ENCODE results near the gene PHACTR1.

PHACTR1 gene

DNA sequence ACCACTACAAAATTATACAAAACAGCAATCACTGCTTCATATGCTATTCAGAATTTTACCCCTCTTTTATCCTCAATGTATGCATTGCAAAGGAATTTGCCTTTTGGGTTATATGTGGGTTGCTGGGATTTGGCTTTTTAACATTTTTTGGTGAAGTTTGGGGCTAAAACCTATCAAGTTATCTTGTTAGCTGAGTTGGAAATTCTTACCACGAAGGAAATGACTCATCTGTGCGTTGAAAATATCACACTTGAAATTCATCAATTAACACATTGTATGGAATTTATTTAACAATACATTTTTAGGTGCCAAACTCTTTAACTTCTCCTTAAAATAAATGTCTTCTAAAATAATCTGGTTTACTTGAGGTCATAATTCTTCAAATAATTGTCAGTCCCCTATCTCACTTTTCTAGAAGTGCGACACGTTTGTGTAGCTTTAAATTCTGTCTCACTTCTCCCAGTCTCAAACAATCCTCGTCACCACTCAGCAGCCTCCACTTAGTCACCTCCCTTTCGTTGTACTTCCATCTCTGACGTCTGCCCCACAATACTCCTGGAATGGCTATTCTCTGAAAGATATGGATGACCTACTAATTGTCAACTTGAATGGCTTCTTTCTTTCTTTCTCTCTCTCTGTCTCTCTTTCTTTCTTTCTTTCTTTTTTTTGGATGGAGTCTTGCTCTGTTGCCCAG, 88.5 kb downstream of the PHACTR1 start:
- DNase-seq = no peak

DNA sequence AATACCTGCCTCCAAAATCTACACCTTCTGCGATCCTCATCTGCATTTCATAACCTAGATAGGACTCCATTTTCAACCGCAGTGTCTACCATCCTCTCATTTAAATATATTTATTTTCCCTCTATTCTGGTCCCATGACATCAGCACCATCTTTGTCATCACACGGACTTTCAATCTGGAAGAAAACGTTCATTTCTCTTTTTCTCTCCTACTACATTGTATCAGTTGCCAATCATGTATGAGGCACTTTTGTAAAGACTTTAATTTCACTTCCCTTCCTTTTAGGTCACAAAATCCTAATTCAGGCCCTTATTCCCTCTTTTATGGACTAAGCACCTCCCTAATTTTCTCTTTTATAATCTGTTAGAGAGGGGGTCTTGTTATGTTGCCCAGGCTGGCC, 89.6 kb downstream of the PHACTR1 start:
- no peak for DNase-seq

DNA sequence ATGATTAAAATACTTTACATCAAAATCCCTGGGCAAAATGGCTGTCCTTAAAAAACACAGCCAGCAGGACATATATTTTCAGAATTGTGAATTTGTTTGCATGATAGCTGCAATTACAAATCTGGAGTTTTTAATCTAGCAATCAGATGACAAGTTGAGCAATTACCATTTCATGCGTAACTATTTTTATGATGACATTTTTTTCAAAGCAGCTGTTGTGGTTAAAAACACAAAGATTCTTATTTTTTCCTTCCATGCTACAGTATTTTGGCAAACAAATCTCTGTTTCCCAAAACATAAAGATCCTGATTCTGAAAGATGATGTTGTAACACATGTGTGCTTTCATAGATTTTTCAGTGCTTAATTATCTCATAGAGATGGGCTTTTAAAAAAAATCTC, 90.2 kb downstream of the PHACTR1 start:
- no peak for DNase-seq

DNA sequence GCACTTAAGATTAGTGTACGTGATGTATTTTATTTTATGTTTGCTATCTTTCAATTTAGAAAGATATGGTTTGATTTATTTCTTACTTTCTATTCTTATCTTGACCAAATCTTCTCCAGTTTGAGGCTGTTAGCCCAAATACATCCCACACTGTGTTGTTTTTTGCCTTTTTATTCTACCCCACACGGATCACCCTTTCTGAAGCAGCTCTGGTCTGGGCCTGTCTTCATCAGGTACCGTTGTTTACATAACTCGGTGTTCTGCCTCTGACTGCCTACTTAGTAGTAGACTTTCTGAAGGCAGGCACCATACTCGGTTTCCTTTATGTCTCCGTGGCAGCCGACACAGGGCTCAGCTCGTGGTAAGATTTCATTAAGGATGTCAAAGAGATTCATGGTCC, 95.0 kb downstream of the PHACTR1 start:
- DNase-seq = no peak

DNA sequence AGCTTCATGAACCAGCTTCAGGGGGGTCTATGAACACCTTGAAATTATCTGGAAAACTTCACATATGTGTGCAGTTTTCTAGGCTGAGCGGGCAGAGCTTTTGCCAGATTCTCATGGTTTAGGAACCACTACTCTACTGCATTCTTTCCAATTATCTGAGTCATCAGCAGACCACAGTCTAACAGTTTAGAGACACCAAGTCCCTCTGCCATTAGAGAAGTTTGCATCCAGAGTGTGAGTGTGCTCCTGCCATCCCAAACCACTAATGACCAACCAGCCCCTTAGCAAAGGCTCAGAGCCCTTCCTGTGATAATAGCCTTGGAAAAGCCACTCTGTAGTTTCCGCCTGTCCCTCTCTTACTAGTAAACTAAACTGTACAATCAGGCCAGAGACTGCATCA, 96.8 kb downstream of the PHACTR1 start:
- DNase-seq = no peak

DNA sequence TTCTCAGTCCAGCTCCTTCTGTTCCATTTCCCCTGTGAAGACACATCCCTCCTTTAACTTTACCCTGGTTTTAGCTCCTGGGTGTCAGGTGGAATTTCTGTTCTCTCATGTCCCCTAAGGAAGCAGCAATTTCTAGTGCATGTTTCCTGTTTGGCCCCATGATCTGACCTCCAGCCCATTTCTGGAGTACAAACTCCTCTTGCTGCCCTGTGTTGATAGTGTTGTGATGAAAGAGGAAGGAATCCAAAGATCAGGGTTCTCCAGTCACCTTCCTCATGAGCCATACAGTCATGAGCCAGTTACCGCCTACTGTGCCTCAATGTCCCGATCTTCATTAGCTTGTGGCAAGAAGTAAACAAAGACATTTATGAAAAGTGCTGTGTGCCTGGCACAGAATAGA, 97.4 kb downstream of the PHACTR1 start:
- no peak for DNase-seq

DNA sequence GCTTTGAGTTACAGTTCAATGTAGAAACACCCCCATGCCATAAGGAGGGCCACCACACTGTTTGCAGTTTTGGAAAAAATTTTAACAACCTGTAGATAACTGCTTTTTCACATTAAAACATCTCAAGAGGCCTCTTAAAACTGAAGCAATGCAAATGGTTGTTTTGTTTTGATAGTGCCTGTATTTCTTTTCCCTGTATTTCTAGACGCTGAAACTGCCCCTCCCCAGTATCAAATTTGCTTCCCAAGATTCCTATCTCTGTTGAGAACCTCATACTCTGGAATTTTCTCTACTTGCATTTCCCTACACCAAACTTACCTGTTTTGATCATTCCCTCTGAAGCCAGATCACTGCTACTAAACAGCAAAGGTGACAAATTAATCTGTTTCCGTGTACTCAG, 98.5 kb downstream of the PHACTR1 start:
- DNase-seq = no peak

DNA sequence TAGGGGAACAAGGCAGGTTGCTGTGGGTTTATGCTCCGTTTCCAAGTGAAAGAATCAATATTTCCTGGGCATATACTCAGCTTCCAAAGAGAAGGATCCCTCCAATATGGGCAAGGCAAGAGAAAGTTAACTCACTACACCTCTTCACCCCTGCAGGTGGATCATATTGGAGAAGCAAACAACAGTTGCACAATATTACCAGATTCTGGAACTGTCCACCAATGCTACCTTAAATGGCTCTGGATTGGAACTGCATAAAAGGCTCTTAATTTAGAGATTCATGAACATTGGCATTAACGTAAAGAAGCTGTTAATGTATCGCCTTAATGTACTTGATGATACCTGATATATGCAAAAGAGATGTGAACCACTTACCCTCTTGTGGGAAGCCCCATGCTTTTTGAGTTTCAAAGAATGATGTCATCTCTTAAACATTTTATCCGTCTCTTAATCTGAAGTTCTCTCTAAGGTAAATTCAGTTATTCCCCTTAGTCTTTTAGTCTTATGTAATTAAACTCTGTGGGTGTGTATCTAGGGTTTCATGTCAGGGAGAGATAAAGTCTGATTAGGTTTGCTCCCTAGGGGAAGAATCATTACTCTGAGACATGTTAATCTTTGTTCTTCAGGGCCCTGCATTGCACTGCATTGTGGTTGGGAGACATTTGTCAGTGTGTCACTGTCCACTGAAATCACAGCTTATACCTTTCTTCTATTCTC, 99.5 kb downstream of the PHACTR1 start:
- DNase-seq = no peak

DNA sequence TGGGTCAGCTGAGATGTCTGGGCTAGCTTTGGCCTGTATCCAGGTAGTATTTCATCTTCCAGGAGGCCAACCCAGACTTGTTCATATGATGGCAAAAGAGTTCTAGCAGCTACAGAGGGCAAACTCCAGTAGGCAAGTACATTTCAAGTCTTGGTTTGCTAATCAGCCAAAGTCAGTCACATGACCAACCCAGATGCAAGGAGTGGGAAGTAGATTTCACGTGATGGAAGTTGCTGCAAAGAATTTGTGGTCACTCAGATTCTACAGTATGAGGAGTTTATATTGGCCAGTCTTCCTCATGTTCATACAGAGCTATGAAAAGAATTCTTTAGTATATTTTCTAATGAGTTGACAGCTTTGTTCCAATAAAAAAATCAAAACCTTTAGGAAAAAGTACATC, 101.8 kb downstream of the PHACTR1 start:
- DNase-seq = no peak

DNA sequence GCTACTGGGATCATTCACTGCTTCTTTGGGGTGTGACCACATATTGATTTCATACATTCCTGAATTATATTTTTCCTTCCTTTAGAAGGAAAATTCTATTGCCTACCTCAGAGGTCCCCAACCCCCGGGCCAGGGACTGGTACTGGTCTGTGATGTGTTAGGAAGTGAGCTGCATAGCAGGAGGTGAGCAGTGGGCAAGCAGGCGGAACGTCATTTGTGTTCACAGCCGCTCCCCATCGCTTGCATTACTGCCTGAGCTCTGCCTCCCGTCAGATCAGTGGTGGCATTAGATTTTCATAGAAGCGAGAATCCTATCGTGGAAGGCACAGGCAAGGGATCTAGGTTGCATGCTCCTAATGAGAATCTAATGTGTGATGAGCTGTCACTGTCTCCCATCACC, 107.3 kb downstream of the PHACTR1 start:
- DNase-seq = no peak

DNA sequence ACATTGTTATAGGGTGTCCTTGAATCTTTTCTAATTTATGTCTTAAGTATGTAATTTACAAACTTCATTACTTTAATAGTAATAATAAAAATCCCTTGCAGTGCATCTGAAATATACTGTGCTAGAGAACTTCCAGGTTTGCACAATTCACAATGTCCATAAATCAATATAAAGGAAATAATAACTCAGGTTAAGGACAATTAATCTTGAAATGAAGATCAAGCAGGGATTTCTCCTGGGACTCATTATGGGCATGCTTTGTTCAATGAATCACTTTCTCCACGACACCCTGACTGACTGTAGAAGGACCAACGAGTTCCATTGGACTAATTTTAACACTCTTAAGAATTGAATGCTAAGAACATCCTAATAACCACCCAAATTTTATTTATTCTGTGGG, 110.0 kb downstream of the PHACTR1 start:
- no peak for DNase-seq

DNA sequence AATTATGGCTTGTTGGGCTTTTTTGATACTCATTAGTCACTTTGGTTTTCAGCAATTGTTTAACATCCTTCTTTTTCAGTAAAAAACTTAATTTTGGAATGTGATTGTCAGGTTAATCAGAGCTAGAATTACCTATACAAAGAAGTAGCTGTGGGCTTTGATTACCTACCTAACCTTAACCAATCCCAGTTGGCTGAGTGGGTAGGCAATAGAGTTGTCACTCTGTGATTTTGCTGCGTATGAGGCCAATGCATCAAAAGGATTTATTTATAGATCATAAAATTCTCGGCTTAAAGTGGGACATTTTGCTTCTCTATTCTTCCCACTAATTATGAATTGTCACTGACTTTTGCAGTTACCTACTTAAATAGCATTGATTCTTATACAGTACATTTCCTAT, 111.4 kb downstream of the PHACTR1 start:
- no peak for DNase-seq

DNA sequence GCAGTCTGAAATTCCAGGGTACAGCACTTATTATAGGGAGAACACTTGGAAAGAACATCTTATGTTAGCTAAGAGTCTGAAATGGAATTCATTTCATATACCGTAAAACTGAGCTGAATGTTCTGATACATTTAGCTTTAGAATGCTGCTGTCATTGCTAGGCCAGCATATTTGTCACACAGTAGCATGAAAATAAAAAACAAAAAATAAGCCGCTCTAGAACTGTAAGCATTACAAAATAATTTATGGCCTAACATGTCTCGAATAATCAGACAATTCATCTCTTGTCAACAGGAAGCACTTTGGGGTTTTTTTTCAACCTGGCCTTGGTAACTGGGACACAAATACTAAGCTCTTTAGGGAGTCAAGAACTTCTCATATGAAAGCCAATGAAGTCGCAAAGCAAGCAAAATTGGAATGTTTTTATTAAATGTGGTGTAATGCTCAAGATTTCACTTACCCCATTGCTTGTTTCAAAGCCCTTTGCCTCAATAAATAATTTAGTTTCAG, 115.7 kb downstream of the PHACTR1 start:
- no peak for DNase-seq

DNA sequence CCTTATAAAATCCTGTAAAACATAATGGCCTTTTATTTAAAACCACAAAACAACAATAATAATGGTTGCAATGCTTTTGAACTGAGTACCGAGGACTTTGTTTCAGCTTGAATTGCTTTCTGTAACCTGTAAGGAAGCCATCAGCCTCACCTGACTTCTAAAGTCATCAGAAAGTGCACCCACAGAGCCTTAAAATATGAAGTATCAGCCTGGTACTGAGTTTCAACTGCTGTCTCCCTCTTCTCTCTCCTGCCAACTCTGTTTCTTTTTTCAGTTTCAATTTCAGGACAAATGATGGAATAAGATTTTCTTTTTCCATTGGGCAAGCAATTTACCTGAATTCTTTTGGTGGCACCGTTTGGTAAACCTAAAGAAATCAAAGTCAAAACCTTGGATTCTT, 119.4 kb downstream of the PHACTR1 start:
- DNase-seq = no peak

DNA sequence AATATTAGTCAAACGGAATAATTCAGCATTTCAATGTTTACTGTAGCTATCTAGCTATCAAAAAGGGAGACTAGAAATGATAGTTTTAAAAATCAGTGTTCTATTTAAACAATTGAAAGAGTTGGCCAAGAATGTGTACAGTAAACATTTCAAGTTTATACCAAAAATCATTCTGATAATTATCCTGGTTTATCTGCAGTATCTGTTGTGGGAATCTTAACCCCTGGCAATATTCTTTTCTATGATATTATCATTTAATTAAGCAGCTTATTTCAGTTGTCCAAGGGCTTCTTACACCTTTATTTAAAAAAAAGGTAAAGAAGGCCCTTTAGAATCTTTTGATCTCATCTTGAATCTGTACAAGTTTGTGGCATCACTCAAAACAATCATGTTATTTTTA, 125.1 kb downstream of the PHACTR1 start:
- DNase-seq = no peak

DNA sequence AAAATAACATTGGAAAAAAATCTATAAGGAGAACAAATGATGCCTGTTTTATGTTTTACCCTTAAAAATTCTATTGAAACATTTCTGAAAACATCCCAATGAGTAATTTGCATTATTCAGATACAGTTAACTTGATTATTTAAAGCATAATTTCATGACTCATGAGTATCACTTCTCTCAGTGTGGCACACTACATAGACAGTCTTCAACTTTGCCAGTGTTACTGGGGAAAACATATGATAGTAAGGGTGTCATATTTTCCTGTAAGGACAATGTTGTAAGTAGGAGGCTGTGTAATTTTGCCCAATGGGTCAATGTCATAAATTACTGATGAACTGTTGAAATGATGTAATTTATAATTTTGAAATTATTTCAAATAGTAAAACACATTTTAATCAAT, 125.5 kb downstream of the PHACTR1 start:
- DNase-seq = no peak

DNA sequence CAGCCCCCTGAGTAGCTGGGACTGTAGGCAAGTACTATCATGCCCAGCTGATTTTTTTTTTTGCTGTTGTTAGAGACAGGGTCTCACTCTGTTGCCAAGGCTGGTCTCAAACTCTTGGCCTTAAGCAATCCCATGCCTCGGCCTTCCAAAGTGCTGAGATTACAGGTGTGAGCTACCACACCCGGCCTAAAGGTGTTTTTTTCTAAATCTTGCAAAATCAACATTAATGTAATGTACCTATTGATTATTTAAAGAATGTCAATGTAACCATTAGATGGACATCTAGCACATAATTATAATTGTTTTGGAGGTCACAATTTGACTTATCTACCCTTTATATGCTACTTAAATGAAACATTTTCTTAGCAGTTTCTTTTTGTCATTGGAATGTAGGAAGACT, 126.1 kb downstream of the PHACTR1 start:
- DNase-seq = no peak

DNA sequence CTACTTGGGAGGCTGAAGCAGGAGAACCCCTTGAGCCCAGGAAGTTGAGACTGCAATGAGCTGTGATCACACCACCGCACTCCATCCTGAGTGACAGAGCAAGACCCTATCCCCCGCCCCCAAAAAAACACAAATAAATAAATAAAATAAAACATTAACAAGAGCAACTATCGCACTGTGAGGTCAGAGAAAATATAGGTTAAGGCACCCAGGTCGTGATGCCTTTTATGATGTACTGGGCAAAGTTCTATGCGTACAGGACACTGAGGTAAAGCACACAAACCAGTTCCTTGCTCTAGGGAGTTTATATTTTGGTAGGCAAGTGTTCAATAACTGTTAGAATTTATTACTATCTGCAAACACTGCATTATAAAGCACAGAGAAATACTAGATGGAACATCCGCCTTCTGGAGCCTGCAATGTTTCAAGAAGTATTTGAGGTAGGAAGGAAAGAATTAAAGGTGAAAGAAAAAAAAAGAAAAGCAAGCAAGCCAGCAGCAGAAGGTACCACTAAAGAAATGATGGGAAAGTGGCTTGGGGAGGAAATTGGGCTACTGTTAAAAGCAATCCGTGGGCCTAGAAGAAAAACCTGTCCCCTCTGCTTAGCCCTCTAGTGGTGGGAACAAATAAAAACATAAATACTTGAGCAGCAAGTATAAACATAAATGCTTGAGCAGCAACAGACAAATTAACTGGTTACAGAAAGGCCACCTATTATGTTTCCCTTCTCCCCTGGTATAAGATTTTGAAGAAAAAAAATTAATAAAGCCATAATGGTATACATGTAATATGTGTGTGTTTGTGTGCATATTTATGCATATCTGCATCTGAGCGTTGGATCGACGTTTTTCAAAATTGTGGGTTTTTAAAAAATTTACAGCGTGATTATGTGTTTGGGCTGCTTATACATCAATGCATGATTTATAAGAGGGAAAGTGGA, 128.0 kb downstream of the PHACTR1 start:
- DNase-seq = no peak

DNA sequence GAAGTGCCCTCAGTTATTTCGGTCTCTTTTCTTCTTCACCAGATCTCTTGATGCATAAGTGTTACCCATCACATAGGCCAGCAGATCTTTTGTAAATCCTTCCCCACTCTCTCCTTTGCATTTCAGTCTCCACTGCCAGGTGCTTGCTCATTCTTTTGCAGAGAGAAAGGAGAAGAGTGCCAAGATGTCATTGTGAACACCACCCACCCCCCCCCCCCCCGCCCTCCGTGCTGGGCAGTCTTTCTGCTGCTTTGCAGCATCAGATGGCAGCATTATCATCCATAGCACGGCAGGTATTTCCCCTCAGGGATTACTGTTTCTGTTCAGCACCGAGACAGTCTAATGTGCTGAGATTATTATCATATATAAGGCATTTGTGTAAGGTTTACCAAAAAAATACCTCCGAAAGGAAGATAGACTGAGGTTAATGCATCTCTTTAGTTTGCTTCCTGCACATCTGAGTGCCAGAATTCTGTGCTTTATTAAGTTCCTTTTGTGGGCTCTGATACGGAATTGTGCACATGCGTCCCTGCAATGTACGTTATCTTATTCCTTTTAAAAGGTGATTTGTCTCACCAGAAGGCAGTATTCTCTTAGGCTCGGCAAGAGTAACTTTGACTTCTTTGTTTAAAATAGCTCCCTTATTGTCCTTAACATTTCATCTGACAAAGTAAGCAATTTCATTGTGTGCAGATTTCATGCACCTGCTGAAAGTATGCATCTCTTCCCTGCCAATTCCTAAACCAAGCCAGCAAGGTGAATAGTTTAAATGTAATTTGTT, 128.8 kb downstream of the PHACTR1 start:
- no peak for DNase-seq

DNA sequence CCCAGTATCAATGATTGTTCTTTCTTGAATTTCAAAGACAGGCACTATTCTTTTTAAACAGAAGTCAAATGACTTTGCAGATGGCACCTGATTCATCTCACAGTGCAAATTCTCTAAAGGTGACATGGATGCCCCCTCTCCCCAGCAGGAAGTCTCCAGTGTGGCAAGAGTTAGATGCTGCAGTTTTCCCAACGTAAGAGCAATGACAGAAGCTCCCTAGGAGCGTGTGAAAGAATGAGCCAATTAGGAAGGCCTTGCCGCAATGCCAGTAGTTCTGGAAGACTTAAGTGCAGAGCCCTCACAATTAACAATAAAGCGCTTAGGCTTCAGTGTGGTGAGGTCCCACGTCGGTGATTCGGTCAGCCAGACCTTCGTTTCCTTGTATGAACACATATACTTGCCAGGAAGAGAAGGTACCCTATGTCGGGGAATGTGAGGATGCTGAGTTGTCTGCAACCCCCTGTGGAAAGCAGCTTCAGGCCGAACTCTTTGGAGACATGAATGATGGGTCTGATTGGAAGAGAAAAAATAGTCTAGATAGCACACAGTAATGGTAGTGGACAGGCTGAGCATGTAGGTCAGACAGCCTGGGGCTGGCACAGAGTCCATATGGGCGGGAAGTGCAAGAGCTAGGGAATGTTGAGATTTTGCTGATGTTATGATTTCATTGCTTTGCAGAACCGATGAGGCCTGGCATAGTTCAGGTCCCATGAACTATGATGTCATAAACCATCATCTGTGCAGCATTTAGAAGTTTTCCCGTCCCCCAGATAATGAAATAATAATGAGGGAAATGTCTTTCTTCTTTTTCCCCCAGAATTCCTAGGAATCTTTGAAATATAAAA, 132.6 kb downstream of the PHACTR1 start:
- DNase-seq = no peak

DNA sequence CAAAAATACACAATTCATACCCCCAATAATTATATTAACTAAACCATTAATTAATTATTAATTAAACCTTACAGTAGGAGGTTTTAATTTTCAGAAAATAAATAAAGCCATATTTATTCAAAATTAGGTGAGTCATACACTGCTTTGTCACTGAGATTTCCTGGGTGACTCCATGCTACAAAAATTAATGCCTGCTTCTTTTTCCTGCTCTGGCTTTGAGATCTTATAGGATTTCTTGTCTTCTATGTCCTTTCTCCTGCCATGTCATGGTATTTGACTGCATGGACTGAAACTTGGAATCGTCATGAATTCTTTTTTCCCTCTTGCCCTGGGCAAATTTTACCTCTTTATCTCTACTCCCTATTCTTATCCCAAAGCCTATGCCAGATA, 133.2 kb downstream of the PHACTR1 start:
- no peak for DNase-seq

All from NCI-H1694 (cell line).